GM23338 (cell line): ENCODE results near the gene ZNF426.

ENCODE experiments used
- CREB1 ChIP-seq: fragments of 250-450 bp; sonication (Bioruptor Pico); IDR thresholded peaks from 2 replicates; pipeline ENCODE4 v1.5.0; 2020; ENCODE audit warnings: low read depth, mild to moderate bottlenecking, moderate library complexity
- CTCF ChIP-seq, 2 experiments: fragments of 200-600 bp in 1 of 2; sonication (generic) in 1 of 2; conservative IDR thresholded peaks; 2 replicates each; pipeline versions ENCODE4 v1.5.1 to v1.6.1; 2016 to 2017; ENCODE audit warnings: antibody characterized with exemption in 2 of 2, low read depth in 2 of 2, mild to moderate bottlenecking in 2 of 2, moderate library complexity in 1 of 2
- ETS1 ChIP-seq: IDR thresholded peaks from 2 replicates; pipeline ENCODE4 v1.6.1; 2016; ENCODE audit warnings: antibody characterized with exemption
- JUNB ChIP-seq: IDR thresholded peaks from one replicate; pipeline ENCODE4 v1.6.1; 2016; ENCODE audit warnings: antibody characterized with exemption; ENCODE audit not compliant: unreplicated experiment
- NANOG ChIP-seq: IDR thresholded peaks from 2 replicates; pipeline ENCODE4 v1.6.1; 2016; ENCODE audit warnings: antibody characterized with exemption, borderline replicate concordance
- POLR2AphosphoS5 ChIP-seq: IDR thresholded peaks from 2 replicates; pipeline ENCODE4 v1.6.1; 2016; ENCODE audit warnings: antibody characterized with exemption, low read depth
- STAT1 ChIP-seq: IDR thresholded peaks from one replicate; pipeline ENCODE4 v1.6.1; 2016; ENCODE audit warnings: antibody characterized with exemption; ENCODE audit not compliant: unreplicated experiment
- ZNF331 ChIP-seq: fragments of 250-450 bp; sonication (Bioruptor Pico); IDR thresholded peaks from 2 replicates; pipeline ENCODE4 v1.5.0; 2020; ENCODE audit warnings: low read depth, mild to moderate bottlenecking, moderate library complexity

- TF ChIP-seq CTCF (conservative IDR thresholded peaks at IDR 0.05; ENCODE audit: low read depth in 2 of 2): no peak
- peak; percentile 83 for TF ChIP-seq POLR2AphosphoS5
- TF ChIP-seq CREB1 (CRISPR knock-in tag): peak; percentile 99
- TF ChIP-seq JUNB: no peak
- no peak for TF ChIP-seq STAT1
- TF ChIP-seq NANOG: no peak
- TF ChIP-seq ZNF331 (CRISPR knock-in tag): no peak
- peak; percentile 54 for TF ChIP-seq ETS1
Measured at GRCh38 chr19:9538183-9539058, at the start of gene ZNF426.
